Measurements from ENCODE around the gene TFEB.

TFEB gene

DNA sequence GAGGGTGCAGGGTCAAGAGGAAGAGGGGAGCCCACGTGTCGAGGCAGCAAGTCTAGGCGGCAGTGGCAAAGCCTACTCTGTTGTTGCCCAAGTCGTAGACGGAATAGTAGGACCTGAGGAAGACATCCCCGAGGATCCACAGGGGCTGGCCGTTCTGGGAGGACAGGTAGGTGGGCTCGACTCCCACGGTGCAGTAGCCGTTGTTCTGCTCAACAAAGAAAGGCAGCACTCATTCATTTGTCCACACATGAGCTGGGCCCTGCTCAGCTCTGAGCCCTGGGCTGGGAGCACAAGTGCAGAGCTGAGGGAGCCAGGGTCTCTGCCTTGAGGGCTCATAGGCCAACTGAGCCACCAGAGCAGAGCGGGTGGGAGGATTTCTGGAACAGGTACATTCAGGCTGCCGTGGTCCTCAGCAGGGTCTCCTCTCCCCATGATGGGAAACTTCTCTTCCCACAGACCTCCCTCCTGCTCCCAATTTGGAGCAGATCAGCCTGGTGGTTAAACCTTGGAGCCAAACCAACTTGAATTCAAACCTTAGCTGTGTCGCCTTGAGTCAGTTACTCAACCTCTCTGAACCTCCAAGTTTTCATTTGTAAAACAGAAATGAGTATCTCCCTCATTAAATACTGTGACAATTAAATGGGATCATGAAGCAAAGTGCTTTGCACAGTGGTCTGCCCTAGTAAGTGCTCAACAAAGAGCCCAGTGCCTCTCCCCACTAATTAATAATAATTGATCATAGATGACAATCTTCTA, 1.6 kb upstream of the TFEB start:
- no peak for DNase-seq

DNA sequence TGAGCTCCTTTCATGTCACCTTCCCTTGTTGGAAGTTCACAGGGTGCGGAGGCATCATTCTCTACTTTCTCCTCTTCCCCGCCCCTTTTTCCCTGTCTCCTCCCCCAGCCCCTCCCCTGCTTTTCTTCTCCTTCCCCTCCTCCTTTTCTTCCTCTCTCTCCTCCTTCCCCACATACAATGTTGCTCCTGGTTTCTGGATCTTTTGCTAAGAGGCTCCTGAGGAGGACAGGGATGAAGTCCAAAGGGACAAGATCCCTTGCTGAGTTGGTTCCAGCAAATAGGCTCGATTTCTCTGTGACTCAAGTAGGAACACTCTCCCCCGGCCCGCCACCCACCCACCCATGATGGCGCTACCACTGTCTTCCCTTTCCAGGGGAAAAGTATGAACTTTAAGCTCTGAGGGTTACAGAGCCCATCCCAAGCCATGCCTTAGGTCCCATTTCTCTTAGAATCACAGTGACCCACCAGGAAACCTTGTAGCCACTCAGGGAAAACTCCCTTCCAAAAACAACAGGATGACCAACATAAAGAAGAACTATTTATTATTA, 852 bp upstream of the TFEB start:
- DNase-seq, result no peak

DNA sequence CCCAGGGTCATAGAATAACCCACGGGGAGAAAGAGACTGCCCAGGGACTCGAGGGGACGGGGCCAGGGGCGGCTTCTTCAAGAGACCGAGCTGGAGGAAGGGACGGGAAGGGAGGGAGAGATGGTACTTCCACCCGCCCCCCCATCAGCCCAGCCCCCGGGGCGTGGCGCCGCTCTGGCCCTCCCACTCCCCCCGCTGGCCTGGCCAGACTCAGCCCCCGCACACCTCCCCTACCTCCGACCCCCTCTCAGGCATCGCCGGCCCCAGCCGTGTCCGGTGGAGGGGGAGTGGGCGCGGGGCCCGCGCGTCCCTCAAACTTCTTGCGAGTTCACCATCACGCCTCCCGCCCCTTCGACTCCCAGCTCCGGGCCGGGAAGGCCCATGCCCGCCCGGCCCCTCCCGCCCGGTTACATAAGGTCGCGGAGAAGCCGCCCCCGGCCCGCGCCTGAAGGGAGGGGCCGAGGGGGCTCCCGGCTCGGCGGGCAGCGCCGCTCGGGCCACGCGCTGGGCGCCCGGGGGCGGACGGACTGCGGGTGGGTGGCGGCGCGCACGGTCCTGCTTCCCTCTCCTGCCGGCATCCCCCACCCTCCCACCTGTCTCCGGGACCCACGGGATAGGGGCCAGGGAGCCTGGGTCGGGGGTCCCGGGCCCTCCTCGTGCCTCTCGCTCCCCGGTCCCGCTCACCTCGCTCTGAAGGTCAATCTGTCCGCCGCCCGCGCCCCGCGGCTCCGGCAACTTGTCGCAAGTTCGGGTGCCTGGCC, 562 bp downstream of the TFEB start:
- peak; percentile 76 for DNase-seq

DNA sequence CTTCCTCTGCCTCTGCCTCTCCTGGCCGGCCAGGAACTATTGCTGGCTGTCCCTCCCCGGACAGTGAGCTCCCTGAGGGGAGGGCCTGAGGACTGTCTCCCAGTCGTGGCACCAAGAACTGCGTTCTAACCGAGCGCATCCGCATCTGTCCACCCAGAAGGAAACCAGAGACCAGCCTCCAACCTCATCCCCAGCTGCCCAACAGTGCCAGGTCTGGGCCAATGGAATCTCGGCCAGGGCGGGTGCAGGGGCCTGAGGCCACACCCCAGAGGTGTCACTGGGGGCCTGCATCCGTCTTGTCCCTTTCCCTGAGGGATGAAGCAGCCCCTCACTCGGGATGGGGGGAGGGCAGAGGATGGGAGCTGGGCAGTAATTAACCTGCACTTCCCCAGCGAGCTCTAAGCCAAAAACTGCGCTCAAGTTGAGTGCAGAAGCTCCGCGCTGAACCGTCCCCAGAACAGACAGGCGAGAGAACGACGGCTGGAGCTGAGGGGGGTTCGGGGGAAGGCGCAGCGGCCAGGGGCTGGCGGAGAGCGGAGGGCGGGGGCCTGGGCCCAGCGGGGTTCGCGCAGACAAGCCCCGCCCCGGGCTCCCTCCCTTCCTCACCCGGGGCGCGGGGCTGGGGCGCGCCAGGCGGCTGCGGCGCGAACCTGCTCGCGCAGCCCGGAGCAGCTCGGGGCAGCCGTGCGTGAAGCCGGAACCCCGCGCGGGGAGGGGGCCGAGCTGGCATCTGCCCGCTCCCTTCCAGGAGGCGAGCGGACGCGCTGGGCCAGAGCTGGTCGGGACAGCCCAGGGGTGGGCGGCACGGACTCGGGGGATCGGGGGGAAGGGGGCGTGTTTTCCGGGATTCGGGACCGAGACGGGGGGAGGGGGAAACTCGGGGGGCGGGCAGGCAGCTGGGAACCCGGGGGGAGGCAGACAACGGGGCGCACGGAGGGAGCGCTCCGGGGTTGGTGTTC, 1.4 kb downstream of the TFEB start:
- DNase-seq, result peak; percentile 74

DNA sequence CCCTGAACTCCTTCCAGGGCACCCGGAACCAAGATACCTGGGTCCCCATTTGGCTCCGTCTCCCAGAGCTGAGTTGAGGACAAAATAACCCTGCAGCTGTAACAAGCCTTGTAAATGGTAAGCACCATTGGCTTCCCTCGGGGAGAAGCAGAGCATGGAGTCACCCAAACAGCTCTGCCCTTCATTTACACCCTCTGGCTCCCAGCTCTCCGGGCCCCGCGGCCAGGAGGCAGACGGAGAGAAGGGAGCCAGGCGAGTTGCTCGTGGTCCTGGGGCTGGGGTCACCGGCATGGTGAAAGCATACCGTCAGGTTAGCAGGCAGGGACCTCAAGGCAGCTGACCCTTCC, 2.1 kb downstream of the TFEB start:
- DNase-seq, result no peak

DNA sequence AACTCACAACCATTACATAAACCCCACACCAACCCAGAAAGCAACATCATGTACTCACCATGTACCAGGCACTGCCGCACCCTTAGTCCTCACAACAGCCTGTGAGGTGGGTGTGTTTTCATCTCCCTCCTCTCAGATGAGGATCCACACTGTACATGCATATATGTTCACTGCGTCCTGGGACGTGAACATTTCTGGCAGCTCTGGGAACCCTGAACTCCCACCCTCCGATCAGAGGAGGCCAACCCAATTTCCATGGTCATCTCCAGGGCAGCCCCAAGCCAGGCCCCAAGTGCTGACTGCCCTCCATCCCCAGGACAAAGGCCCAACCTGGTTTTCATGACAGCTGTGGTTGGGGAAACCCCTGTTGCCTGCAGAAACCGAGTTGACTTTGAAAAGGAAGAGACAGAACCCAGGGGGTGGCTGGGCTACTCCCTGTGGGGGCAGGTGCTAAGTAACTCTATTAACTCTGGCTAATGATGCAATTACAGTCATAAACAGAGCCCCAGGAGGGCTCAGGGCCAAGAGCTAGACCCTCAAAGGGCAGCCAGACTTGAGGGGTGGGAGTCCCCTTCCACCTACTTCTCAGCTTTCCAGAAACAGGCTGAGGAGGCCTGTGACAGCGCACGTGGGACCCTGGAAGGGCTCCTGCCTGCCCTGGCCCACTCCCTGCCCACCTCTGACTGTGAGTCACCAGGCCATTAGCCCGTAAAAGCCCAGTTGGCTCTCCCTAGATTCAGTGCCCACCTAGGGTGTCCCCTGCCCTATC, 2.6 kb downstream of the TFEB start:
- peak; percentile 59 for DNase-seq

DNA sequence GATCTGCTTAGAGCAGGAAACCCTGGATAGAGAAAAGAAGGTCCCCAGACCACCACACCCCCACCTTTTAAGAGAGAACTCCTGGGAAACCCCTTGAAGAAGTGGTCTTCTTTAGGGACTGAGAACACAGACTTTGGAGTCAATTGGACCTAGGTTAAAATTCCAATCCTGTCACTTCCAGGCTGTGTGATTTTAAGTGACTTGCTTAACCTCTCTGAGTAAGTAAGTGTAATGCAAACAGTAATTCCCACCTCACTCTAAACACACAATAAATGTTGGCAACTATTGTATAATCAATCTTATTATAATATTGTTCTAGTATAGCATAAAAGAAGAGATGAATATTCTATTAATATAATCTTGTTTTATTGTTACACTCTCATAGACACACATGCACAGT, 3.3 kb downstream of the TFEB start:
- DNase-seq, result no peak

DNA sequence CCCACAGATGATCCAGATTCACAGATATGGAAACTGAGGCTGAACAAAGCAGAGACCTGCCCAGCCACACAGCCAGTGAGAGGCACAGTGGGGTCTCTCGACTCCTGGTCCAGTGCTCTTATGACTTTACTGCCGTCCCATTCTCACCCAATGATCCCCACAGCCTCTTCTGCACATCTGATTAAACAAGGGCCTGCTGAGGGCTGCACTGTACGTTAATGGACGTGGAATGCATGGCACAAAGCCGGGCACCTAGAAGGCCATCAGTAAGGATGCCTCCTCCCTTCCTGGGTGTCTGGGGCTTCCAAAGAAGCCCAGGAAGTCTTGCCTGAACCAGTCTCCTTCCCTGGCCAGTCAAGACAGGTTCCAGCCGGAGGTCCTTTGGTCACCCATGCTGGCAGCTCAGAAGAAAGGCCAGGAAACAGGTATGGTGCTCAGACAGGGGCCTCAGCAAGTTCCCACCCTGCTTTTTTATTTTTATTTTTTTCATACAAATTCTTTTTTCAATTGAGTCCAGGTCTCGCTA, 3.8 kb downstream of the TFEB start:
- no peak for DNase-seq

DNA sequence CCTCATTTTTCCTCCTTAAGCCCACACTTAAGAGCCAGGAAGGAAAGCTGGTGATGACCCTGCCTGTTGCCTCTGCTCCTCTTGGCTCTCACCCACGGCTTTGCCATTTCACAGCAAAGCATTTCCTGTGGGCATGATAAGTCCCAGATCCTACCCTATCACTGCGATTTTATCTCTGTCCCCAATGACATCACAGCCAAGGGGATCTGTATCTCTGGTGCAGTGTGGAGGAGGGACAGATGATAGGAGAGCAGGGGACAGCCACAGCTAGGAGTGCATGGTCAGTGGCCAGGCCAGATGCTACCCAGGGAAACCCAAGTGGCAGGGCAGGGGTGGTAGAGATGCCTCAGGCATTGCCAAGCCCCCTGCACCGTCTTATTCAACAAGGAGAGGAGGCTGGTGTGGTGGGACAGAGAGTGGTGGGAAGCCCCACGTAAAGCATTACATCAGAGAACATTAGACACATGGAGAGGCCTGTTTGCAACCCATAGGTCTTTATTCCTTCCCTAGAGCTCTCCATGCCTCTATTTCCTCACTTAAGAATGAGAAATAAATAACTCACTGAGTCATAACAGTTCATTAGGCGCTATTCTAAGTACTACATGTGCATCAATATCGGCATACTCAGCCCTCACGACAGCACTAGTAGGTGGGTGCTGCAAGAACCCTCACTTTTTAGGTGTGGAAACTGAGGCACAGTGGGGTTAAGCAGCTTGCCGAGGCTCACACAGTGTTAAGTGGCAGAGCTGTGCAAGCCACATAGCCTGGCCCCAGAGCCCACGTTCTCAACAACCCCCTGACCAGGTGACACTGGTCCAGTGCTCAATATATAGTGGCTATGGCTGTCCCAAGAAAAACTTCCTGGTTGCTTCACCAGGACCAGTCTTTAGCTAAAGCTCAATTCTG, 4.6 kb downstream of the TFEB start:
- DNase-seq, result no peak

DNA sequence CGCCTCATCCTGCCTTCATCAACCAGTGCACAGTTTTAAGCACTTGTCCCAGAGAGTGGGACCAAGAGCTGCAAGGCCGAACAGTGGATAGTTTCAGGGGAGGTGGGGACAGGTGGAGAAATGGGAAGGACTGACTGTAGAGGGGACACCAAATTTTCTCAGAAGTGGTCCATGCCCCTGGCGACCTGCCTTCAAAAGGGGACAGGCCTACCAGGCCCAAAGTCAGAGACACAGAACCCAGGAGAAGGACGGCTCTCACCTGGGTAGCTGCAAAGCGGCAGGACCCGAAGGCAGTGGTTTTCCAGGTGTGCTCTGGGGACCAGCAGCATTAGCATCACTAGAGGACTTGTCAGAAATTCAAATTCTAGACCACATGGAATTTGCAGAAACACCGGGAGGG, 5.8 kb downstream of the TFEB start:
- no peak for DNase-seq

DNA sequence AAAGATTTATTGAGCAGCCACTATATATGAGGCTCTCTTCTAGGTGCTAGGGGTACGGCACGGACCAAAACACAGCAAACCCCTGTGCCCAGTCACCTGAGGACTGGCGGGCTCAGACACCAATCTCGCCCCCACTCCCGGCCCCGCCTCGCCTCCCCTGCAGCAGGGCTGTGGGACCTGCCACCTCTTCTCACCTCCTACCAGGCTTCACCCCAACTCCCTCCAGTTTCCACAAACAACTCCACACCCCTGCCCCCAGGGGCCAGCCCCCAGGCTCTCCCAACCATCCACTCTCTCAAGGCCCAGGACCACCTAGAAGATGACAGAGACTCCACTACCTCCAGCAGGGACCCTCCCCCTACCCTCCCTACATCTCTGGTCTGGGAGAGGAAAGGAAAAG, 6.5 kb downstream of the TFEB start:
- DNase-seq, result no peak

DNA sequence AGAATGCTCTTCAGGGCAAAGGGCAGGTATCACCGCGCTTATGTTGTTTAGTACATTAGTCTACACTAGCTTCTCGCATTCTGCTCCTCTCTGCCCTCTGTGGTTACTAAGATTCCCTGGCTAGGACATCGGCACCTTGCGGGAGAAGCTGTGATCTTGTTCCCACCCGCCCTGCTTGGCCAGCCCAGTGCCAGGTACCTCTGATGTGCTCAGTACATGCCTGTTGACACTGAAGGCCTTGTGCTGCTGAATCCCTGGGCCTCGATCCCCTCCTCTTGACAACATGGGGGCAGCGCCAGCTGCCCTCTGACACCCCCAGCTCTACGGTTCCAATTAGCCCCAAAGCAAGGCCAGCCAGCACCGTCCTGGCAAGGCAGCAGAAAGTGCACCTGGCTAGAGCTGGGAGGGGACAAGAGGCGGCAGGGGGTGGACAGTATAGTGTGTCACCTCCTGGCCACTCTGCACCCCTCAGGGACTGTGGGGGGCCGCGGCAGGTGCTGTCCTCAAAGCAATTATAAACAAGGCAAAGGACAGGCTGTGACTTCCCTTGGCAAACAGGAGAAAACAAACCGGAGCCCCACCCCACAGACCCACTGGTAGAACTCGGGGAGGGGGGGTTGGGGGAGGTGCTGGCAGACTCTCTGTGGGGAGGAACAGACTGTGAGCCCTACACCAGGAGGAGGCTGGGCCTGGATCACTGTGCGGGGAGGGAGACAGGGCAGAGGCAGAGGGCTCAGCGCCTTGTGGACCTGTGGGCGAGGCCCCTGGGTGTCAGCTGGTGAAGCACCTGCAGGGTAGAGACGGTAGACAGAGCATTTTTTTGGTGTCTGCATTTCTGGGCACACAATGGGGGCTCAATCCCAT, 7.1 kb downstream of the TFEB start:
- no peak for DNase-seq

DNA sequence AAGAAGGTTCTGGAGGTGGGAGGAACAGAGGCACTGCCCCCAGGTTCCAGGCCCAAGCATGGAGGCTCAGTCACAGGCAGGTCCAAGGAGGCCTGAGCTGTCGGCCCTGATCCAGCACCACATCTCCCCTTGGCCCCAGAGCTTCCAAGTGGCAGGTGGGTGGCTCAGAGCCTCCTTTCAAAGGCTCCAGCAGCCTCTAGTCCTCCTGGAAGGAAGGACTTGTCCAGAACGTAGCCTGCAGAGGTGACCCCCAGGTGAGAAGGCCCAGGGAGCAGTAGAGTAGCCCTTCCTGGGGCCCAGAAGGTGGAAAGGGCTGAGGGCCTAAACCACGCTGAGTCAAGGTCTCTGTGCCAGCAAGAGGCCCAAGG, 7.7 kb downstream of the TFEB start:
- no peak for DNase-seq

DNA sequence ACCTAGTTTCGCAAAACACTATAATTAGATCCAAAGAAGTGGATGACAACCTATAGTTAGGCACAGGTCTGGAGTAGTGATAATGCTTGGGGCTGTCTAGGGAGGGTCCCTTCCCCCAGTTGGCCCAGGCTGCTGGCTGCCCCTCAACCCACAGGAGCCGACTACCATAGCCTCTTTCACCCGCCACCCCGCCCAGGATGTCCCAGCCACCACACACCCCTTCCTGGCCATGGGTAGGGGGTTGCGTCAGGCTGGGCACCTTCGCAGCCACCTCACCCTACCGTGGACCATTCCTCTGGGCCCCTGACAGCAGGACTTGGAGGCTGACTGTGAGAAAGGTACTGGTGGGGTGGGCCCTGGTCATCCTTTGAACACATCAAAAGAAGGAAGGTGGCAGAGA, 8.5 kb downstream of the TFEB start:
- no peak for DNase-seq

DNA sequence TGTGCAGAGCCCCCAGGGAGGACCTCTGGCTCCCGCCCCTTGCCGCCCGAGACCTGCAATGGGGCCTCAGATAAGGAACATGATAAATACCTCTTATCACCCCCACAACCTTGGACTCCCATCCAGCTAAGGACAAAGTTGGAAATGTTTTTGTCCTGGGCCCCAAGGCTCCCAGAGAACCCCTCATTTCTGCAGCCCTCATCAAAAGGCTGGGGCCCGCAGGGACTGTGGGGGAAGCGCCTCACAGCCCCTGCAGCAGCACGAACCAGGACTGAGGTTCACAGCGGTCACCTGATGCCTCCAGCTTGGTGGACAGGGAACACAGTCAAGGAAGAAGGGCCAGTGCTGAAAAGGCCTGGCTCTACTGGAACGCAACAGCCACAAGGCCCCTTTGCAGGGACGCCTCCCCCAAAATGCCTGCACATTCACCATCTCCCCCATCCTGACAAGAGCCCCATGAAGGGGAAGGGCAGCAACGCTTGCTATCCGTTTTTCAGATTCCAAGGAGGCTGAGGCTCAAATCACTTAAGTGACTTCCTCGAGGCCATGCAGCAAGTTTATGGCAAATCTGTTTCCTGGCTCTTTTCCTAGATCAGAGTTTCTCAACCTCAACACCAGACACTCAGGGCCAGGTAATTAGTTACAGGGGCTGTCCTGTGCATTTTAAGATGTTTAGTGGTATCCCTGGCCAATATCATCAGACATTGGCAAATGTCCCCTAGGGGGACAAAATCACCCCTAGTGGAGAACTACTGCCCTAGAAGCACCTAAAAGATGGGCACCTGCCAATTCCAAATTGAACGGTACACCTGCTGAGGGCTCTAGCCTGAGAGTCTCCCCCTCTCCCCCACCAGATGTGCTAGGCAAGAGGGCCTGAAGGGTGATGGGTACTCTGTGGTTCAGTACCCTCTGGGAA, 10.6 kb downstream of the TFEB start:
- no peak for DNase-seq

DNA sequence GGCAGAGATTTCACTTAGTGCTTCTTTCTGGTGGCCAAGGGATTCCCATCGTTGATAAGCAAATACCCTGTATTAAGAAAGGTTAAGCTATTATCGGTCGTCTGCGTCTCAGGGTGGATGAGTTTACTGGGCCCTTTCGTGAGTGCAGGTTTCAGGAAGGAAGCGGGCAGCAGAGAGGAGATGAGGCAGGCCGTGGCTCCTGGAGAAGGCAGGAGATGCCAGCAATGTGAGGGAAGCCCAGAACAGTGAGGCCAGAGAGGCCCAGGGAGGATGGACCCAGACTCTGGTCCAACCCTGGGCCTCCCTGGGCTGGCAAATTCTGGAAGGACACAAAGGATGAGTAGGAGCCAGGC, 11.2 kb downstream of the TFEB start:
- DNase-seq, result no peak

DNA sequence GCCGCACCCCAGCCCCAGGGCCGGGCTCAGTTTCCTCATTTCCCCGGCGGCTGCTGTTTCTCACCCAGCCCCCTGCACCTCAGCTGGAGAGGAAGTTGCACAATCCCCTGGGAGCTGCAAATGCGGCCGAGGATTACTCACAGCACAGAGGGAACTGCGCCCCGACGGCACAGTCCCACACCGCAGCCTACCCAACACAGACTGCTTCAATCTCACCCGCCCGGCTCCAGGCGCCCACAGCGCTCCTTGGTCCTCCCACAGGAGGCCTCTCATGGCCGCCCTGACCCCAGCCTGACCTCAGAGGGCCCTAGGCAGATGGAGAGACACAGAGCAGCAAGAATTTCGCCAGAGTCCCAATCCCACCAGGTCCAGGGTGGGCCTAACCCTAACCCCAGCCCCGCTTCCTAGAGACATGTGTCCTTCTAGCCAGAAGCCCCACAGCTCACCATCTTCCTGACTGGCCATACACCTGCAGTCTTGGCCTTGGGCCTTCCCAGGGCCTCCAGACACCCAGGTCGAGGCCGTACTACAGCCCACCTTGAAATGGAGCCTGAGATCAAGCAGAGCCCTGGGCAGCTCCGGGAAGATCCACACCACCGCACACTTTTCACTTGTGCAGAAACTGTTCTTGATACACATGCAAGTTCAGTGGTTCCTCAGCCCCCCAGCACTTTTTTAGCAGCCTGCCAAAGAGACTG, 11.7 kb downstream of the TFEB start:
- DNase-seq, result no peak

DNA sequence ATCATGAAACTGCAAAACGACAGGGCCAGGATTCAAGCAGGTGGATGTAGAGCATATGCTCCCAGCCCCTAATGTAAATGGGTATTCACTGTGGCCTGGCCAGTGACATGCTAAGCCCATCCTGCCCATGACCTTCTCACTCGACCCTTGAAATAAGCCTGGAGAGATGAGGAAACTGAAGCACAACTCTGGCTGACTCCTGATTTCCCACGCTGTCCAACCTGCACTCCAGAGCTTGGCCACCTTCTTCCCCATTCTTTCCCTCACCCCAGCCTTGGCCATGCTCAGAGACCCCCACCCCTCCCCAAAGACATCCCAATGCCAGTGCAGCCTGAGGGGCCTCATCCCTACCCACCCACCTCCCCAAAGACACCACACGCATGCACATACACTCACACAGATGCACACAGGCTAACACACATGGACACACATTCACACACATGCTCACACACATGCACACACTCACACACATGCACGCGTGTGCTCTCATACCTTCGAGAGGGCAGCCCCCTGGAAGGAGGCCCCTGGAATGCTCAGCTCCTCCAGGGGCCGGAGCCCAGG, 12.4 kb downstream of the TFEB start:
- DNase-seq, result no peak

Measured in stimulated activated CD4-positive, alpha-beta T cell treated with anti-CD3 and anti-CD28 coated beads, Interleukin-15, amount 100 ng/mL, for 24 hours (primary cell).